Effector CD4-positive, alpha-beta T cell (primary cell): ENCODE results near the gene NLRP10. TPM values are rescaled to one million over a fixed set of nuclear protein-coding genes. Genes with fewer than 3 reads are reported as not detected.
"Not testable (repeated sequence)": the region's sequence is repeated elsewhere in the genome, so short reads cannot be mapped to it uniquely, and the experiment has no call there.

ENCODE experiments used
- DNase-seq: peaks from one replicate; pipeline ENCODE4 v3.0.0-alpha.2; 2020
- total RNA-seq: gene quantifications from one replicate; lab custom pipeline; 2026; lab: John Stamatoyannopoulos, UW

NLRP10 gene, protein sequence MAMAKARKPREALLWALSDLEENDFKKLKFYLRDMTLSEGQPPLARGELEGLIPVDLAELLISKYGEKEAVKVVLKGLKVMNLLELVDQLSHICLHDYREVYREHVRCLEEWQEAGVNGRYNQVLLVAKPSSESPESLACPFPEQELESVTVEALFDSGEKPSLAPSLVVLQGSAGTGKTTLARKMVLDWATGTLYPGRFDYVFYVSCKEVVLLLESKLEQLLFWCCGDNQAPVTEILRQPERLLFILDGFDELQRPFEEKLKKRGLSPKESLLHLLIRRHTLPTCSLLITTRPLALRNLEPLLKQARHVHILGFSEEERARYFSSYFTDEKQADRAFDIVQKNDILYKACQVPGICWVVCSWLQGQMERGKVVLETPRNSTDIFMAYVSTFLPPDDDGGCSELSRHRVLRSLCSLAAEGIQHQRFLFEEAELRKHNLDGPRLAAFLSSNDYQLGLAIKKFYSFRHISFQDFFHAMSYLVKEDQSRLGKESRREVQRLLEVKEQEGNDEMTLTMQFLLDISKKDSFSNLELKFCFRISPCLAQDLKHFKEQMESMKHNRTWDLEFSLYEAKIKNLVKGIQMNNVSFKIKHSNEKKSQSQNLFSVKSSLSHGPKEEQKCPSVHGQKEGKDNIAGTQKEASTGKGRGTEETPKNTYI
- total RNA-seq: not detected

- no peak for DNase-seq
Observed at GRCh38 chr11:7965386-7965785, at the start of gene NLRP10. Gene NLRP10 (minus strand): TSS chr11:7965447. CDS start chr11:7963495, 1,952 bp downstream.

GRCh38 chr11:8013833-8014232, 48.6 kb upstream of the NLRP10 start:
- DNase-seq: no peak

DNA sequence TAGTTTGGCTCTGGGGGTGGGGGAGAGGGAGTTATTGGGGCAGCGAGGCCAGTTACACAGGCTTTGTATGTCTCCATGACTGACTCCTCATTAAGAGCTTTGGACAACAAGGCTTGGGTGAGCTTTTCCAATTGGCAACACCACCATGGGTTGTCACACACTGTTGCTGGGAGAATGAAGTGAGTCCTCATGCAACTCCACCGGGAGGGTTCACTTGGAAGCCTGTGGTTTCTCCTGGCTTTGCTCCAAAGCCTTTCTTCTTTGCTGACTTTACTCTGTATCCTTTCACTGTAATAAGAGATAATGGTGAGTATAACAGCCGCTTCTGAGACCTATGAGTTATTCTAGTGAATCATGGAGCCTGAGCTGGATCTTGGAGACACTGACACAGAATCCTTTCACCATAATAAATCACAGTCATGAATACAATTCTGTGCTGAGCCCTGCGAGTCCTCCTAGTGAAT, 46.8 kb upstream of the NLRP10 start:
- DNase-seq: no peak

DNA sequence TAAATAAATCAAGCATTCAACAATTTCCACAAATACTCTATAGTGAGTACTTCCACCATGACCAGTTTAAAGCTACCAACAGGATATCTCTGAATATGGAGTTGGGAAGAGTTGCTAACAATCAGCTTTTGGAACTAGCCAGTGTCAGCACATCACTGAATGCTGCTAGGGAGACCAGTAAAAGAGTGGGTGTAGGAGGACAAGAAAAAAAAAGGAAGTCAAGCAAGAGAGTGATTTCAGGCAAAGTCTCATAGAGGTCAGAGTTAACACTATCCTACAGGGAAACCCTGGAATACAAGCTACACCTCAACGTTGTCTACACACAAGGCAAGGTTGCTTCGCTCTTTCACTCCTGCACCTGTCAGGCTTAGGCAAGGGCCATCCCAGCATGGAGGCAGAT, 46.1 kb upstream of the NLRP10 start:
- DNase-seq: no peak

DNA sequence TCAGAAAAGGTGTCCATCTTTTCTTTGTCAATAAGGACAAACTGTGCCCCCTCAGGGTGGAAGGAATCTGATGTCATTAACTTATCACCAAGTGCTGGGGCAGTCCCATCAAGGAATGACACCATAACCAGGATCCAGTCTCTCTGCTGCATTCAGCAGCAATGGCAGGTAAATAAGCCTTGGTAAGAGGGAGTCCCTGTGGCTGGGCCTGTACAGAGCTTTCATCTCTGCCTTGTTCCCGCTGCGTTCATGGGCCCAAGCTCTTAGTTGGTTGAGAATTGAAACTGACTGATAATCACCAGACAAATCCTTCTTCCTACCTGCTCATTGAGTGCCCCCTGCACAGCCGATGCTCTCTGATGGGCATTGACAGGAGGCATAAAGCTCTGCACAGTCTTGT, 44.6 kb upstream of the NLRP10 start:
- DNase-seq: no peak

DNA sequence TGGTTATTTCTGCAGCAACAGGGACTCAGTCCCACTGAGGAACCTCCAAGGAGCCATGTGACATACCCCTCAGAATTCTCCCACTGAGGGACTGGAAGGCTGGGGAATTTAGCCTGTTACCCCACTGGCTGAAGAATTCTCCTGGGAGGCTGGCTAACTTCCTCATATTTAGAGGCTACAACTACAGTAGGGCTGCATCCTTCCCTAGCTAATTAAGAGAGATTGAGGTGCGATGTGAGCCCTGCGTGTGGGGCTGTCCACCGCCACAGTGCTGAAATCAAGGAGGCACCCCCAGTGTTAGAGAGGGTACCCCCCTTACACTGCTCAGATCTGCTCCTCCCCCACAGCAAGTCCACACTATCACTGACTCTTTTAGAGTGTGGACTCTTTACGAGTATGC, 43.0 kb upstream of the NLRP10 start:
- DNase-seq: no peak

- DNase-seq: peak; percentile 27
Observed at GRCh38 chr11:8006349-8006977, 41.2 kb upstream of the NLRP10 start.

DNA sequence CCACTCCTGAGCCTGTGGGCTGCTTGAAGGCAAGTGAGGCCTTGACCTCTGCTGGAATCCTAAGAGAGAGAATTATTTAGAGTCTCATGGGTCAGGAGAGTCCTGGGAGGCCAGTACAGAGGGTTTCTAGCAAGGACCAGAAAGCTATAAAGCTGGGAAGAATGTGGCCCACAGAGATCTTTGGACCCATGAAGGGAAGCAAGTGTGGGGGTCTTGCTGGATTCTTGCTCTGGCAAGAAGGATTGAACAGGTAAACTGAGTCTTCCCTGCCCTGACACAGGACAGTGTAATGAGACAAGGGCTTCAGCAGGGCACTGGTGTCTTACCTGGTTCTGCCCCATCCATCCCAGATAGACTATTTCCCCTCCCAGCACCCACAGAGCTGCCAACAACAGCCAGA, 40.3 kb upstream of the NLRP10 start:
- no peak for DNase-seq

GRCh38 chr11:8004008-8004407, 38.8 kb upstream of the NLRP10 start:
- DNase-seq: no peak

DNA sequence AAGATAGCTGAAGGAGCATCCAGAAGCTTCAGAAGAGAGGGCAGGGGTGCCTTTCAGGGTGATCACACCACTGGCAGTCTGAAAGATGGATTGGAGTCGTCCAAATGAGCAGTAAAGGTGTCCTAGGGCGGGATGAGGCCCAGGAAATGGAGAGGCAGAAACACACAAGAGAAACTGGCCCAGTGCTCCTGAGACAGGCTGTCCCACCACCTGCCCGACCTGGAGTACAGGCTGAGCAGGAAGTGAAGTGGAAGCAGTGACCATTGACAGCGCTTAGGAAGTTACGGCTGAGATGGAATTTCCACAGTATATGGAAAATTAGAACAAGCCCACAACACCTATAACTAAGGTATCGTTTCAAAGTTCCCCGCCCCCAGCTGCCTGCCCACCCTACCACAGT, 37.9 kb upstream of the NLRP10 start:
- DNase-seq: no peak

- no peak for DNase-seq
Observed at GRCh38 chr11:8002676-8003075, 37.4 kb upstream of the NLRP10 start.

DNA sequence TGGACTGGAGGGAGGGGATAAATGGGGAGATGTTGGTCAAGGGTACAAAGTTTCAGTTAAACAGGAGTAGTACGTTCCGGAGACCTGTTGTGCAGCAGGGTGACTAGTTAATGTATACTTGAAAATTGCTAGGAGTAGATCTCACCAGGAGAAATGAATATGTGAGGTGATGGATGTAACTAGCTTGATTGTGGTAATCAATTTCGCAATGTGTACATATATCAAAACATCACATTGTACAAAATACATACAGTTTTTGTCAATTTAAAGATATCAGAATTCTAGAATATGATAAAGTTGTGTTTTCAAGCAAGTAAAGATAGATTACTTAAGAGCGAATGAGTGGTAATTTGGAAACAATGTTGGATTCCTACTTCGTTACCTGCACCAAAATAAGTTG, 35.1 kb upstream of the NLRP10 start:
- DNase-seq: no peak

GRCh38 chr11:7999795-8000194, 34.5 kb upstream of the NLRP10 start:
- DNase-seq: no peak

GRCh38 chr11:7994581-7995278, 29.5 kb upstream of the NLRP10 start:
- DNase-seq: no peak

DNA sequence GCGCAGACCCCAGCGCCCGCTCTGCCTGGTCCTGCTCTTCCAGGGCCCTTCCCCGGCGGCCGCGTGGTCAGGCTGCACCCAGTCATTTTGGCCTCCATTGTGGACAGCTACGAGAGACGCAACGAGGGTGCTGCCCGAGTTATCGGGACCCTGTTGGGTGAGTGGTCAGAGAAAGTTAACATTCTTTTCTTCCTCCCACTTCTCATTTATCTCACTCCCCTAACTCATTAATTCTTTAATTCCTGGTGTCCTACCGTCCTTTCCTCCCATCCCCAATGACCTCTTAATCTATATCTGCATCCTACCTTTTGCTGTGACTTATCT, 22.3 kb upstream of the NLRP10 start:
- DNase-seq: not testable (repeated sequence)

DNA sequence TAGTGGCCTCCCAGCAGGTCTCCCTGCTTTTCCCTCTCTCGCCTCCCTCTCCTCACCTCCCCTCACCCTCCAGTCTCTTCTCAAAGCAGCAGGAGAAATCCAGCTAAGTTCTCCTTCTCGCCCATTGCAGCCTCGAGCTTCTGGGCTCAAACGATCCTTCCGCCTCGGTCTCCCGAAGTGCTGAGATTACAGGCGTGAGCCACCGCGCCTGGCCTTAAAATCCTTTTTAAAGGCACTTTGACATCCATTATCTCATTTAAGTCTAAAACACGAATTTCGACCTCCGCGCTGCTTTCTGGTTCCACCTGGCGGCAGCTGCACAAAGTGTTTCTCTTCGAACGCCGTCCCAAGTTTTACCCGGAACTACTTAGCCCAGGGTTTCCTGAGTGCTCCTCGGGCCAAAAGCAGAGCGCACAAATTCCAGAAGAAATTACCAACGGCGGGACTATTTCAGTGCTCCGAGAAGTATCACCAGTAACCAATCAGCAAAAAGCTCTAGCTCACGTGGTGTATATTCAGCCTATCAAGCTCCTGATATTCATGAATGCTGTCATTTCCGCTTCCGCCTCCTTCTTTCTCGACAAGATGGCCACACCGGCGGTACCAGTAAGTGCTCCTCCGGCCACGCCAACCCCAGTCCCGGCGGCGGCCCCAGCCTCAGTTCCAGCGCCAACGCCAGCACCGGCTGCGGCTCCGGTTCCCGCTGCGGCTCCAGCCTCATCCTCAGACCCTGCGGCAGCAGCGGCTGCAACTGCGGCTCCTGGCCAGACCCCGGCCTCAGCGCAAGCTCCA, 21.7 kb upstream of the NLRP10 start, which contains the start of gene EIF3F:
Gene EIF3F (plus strand): TSS at position 570 of the 792 bp plus-strand sequence. CDS start 16 bp downstream, at position 586.
- peak; percentile 92 for DNase-seq

GRCh38 chr11:7983832-7984590, 18.8 kb upstream of the NLRP10 start:
- DNase-seq: no peak

DNA sequence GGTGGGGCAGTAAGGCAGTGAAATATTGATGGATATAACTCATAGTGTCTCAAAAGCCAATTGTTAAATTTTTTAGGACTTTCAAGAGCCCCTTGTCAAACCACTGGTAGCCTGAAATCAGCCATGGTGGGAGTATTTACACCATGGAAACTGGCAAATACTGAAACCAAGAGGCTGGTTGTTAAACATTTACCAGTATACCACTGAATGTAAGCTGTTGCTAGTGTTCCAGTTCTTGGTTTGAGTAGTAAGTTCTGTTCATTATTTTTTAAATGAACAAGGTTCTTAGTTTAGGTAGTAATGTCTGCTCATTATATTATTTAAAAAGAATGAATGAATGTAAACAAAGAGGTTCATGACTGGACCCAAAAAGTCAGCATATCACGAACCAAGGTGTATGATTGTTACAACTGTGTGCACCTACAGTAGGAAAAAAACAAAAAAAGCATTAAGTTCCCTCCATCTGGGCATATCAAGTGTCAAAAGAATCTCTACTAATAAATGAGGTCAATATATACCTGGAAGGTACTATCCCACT, 17.4 kb upstream of the NLRP10 start:
- no peak for DNase-seq

DNA sequence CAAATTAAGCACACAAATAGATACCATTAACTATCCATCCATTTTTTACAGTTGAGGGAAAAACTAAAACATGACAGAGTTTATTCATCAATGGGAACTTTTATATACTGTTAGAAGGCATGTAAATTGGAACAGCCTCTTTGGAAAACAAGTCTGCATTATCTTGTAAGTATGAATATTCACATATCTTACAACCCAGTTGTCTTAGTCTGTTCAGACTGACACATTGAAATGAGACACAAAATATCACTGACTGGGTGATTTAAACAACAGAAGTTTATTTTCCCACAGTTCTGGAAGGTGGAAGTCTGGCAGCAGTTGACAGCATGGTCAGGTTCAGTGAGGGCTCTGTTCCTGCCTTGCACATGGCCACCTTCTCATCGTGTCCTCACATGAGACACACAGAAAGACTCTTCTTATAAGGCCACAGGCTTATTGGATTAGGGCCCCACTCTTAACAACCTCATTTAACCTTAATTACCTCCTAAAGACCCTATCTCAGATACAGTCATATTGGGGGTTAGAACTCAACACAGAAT, 16.4 kb upstream of the NLRP10 start:
- DNase-seq: no peak

- DNase-seq: no peak
Observed at GRCh38 chr11:7977232-7977917, 12.1 kb upstream of the NLRP10 start.
